Glutamatergic neuron (in vitro differentiated cells): ENCODE data around the gene COP1. TPM values are rescaled to one million over a fixed set of nuclear protein-coding genes. Genes with fewer than 3 reads are reported as not detected.

ENCODE experiments used
- DNase-seq: peaks from one replicate; pipeline ENCODE4 v3.0.0; 2022
- H3K27ac Mint-ChIP-seq: one replicate; pipeline ENCODE4 v1.8.0; 2020; ENCODE audit warnings: mild to moderate bottlenecking, mixed read lengths, inconsistent platforms; ENCODE audit not compliant: unreplicated experiment
- H3K27me3 Mint-ChIP-seq: one replicate; pipeline ENCODE4 v1.8.0; 2020; ENCODE audit warnings: mild to moderate bottlenecking, moderate library complexity, mixed read lengths, inconsistent platforms; ENCODE audit not compliant: unreplicated experiment
- H3K36me3 Mint-ChIP-seq: one replicate; pipeline ENCODE4 v1.8.0; 2020; ENCODE audit warnings: mild to moderate bottlenecking, mixed read lengths, inconsistent platforms; ENCODE audit not compliant: unreplicated experiment
- H3K4me1 Mint-ChIP-seq: one replicate; pipeline ENCODE4 v1.8.0; 2020; ENCODE audit warnings: mild to moderate bottlenecking, low read depth, mixed read lengths, inconsistent platforms; ENCODE audit not compliant: unreplicated experiment
- H3K4me3 Mint-ChIP-seq: one replicate; pipeline ENCODE4 v1.8.0; 2020; ENCODE audit warnings: mild to moderate bottlenecking, mixed read lengths, inconsistent platforms; ENCODE audit not compliant: unreplicated experiment
- H3K9me3 Mint-ChIP-seq: one replicate; pipeline ENCODE4 v1.8.0; 2020; ENCODE audit warnings: mild to moderate bottlenecking, moderate library complexity, mixed read lengths, inconsistent platforms; ENCODE audit not compliant: unreplicated experiment
- total RNA-seq: library from RNA; stranded (reverse); fragmentation: NEBNext Ultra II Directional; extraction: Animal tissue kit (Norgen Biotek cat#: 25700); gene quantifications from one replicate; pipeline ENCODE4 v1.2.1, GENCODE V29; 2021; ENCODE audit not compliant: unreplicated experiment
- TF ChIP-seq, protein P1 (sequence below): fragments of 200-600 bp; sonication (generic); IDR thresholded peaks from one replicate; pipeline ENCODE4 v1.5.0; 2021; ENCODE audit not compliant: partially characterized antibody, unreplicated experiment

The COP1 gene
- total RNA-seq, 1 donor from 2014 or later, result 52.3 TPM

GRCh38 chr1:176144526-176144925 lies 62.6 kb downstream of the COP1 start:
- Mint-ChIP-seq H3K9me3 (no peaks in the 10 kb centered on the region), H3K4me3 (no peak overlapping the region), H3K36me3 (no peaks in the 10 kb centered on the region), H3K4me1 (no peaks in the 10 kb centered on the region), H3K27me3 (no peaks in the 10 kb centered on the region), H3K27ac (no peak overlapping the region)
- TF ChIP-seq, protein P1, sequence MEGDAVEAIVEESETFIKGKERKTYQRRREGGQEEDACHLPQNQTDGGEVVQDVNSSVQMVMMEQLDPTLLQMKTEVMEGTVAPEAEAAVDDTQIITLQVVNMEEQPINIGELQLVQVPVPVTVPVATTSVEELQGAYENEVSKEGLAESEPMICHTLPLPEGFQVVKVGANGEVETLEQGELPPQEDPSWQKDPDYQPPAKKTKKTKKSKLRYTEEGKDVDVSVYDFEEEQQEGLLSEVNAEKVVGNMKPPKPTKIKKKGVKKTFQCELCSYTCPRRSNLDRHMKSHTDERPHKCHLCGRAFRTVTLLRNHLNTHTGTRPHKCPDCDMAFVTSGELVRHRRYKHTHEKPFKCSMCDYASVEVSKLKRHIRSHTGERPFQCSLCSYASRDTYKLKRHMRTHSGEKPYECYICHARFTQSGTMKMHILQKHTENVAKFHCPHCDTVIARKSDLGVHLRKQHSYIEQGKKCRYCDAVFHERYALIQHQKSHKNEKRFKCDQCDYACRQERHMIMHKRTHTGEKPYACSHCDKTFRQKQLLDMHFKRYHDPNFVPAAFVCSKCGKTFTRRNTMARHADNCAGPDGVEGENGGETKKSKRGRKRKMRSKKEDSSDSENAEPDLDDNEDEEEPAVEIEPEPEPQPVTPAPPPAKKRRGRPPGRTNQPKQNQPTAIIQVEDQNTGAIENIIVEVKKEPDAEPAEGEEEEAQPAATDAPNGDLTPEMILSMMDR, result no peak
- no peak for DNase-seq

GRCh38 chr1:176142973-176143372 lies 64.1 kb downstream of the COP1 start:
- peaks cover 2% of the 10 kb centered on the region for H3K4me1 Mint-ChIP-seq
- H3K27ac Mint-ChIP-seq, result no peak overlapping the region
- DNase-seq, result no peak
- no peaks in the 10 kb centered on the region for H3K9me3 Mint-ChIP-seq
- H3K27me3 Mint-ChIP-seq, result no peaks in the 10 kb centered on the region
- no peak overlapping the region for H3K4me3 Mint-ChIP-seq
- H3K36me3 Mint-ChIP-seq, result no peaks in the 10 kb centered on the region
- TF ChIP-seq, protein P1, result no peak

DNA sequence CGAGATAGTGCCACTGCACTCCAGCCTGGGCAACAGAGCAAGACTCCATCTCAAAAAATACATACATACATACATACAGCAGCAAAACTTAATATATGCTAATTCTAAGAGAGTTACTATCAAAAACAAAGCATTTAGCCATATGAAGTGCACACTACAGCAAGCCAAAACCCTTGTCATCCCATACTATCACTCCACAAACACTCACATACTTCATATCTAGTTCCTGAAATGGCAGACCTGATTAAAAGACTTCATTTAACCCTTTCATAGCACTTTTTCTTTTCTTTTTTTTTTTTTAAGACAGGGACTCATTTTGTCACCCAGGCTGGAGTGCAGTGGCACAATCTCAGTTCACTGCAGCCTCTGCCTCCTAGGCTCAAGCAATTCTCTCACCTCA lies 65.6 kb downstream of the COP1 start:
- no peak for DNase-seq
- H3K4me1 Mint-ChIP-seq, result peaks cover 5% of the 10 kb centered on the region
- no peaks in the 10 kb centered on the region for H3K9me3 Mint-ChIP-seq
- H3K4me3 Mint-ChIP-seq, result no peak overlapping the region
- H3K27ac Mint-ChIP-seq, result no peak overlapping the region
- H3K36me3 Mint-ChIP-seq, result no peaks in the 10 kb centered on the region
- no peaks in the 10 kb centered on the region for H3K27me3 Mint-ChIP-seq
- TF ChIP-seq, protein P1, result no peak

DNA sequence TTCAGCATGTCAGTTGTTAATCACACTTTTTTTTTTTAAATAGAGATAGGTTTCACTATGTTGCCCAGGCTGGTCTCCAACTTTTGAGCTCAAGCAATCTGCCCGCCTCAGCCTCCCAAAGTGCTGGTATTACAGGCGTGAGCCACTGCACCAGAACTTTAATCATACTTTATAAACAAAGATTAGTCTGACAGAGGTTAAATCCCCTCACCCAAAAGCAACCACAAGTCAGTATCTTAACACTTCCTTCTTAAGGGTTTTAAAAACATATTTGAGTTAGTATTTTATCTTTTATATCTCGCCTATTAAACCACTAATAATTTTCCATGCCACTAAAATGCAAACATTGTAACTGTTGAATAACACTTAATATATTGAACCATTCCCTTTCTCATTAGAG lies 70.2 kb downstream of the COP1 start:
- Mint-ChIP-seq H3K27ac (no peak overlapping the region), H3K4me1 (peaks cover 5% of the 10 kb centered on the region), H3K27me3 (no peaks in the 10 kb centered on the region), H3K9me3 (no peaks in the 10 kb centered on the region), H3K36me3 (no peaks in the 10 kb centered on the region), H3K4me3 (no peak overlapping the region)
- TF ChIP-seq, protein P1, result no peak
- DNase-seq, result no peak

DNA sequence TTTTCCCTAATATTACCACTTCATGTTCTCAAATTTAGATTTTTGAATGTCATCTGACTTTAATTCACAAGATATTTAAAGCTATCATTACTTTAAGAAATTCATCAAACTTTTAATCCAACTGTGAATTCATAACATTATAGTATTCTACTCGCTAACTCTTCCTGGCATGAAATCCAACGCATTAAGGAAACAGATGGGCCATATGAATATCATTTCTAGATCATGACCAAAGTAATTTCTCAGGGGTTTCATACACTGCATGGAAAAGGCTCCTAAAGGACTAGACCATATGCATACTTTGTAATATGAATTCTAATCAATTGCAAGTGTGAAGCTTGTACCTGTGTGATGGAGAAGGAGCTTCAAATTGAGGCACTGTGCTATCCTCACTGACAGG lies 72.4 kb downstream of the COP1 start:
- Mint-ChIP-seq H3K36me3 (no peaks in the 10 kb centered on the region), H3K4me1 (peaks cover 5% of the 10 kb centered on the region), H3K27me3 (no peaks in the 10 kb centered on the region), H3K27ac (no peak overlapping the region), H3K9me3 (no peaks in the 10 kb centered on the region), H3K4me3 (no peak overlapping the region)
- DNase-seq, result no peak
- TF ChIP-seq, protein P1, result no peak
